Neural cell (in vitro differentiated cells): ENCODE measurements around the gene CD4. TPM values are rescaled to one million over a fixed set of nuclear protein-coding genes. Genes with fewer than 3 reads are reported as not detected.

ENCODE experiments used
- H2AFZ ChIP-seq: fragments of 200-600, 300-800 bp; sonication (generic), shearing (Covaris generic); 2 replicates; pipeline ENCODE4 v1.6.0; 2014; ENCODE audit warnings: low read depth, mild to moderate bottlenecking, antibody characterized with exemption, low read length, moderate library complexity
- H3F3A ChIP-seq: fragments of 200-600 bp; shearing (Covaris generic); 2 replicates; pipeline ENCODE4 v1.6.1; 2016; ENCODE audit warnings: mild to moderate bottlenecking, moderate library complexity, mixed read lengths, antibody characterized with exemption, low read length; ENCODE audit not compliant: insufficient read depth, poor library complexity, severe bottlenecking
- H3K27ac ChIP-seq: fragments of 200-600, 300-800 bp; sonication (generic), shearing (Covaris generic); 2 replicates; pipeline ENCODE4 v1.5.1; 2014; ENCODE audit warnings: mild to moderate bottlenecking, low read length, moderate library complexity
- H3K27me3 ChIP-seq: fragments of 300-800, 200-600 bp; sonication (generic), shearing (Covaris generic); 2 replicates; pipeline ENCODE4 v1.6.0; 2014; ENCODE audit warnings: mild to moderate bottlenecking, low read depth, low read length, moderate library complexity; ENCODE audit not compliant: insufficient read depth
- H3K36me3 ChIP-seq: fragments of 300-800, 200-600 bp; sonication (generic), shearing (Covaris generic); 2 replicates; pipeline ENCODE4 v1.5.1; 2014; ENCODE audit warnings: mild to moderate bottlenecking, antibody characterized with exemption, low read length, moderate library complexity; ENCODE audit not compliant: insufficient read depth
- H3K4me2 ChIP-seq: fragments of 300-800, 200-600 bp; sonication (generic), shearing (Covaris generic); 2 replicates; pipeline ENCODE4 v1.6.0; 2014; ENCODE audit warnings: mild to moderate bottlenecking, low read length
- H3K4me3 ChIP-seq: fragments of 300-800, 200-600 bp; sonication (generic), shearing (Covaris generic); 2 replicates; pipeline ENCODE4 v1.5.1; 2014; ENCODE audit warnings: mild to moderate bottlenecking, low read length, moderate library complexity
- H3K79me2 ChIP-seq: fragments of 200-600 bp; shearing (Covaris generic); replicated peaks from 2 replicates; pipeline ENCODE4 v1.6.0; 2014; ENCODE audit warnings: mild to moderate bottlenecking, low read length, moderate library complexity; ENCODE audit not compliant: insufficient read depth
- H3K9ac ChIP-seq: fragments of 300-800, 200-600 bp; sonication (generic), shearing (Covaris generic); 2 replicates; pipeline ENCODE4 v1.6.1; 2016; ENCODE audit warnings: mild to moderate bottlenecking, low read length, mixed read lengths
- H3K9me2 ChIP-seq: fragments of 200-600 bp; shearing (Covaris generic); 2 replicates; pipeline ENCODE4 v1.6.1; 2016; ENCODE audit warnings: mild to moderate bottlenecking, low read length, mixed read lengths; ENCODE audit not compliant: insufficient read depth
- H3K9me3 ChIP-seq: fragments of 200-600, 300-800 bp; sonication (generic), shearing (Covaris generic); 2 replicates; pipeline ENCODE4 v1.6.1; 2016; ENCODE audit warnings: mild to moderate bottlenecking, mixed run types, low read length, moderate library complexity, mixed read lengths
- H4K20me1 ChIP-seq: fragments of 200-600 bp; shearing (Covaris generic); 2 replicates; pipeline ENCODE4 v1.6.1; 2016; ENCODE audit warnings: mild to moderate bottlenecking, mixed run types; ENCODE audit not compliant: insufficient read depth
- EP300 ChIP-seq: fragments of 450-650 bp; conservative IDR thresholded peaks from 2 replicates; pipeline ENCODE4 v1.6.1; 2014; ENCODE audit warnings: antibody characterized with exemption, mild to moderate bottlenecking, moderate library complexity; ENCODE audit not compliant: poor library complexity, severe bottlenecking
- EZH2 ChIP-seq: fragments of 200-600, 300-800 bp; shearing (Covaris generic), sonication (generic); IDR thresholded peaks from 2 replicates; pipeline ENCODE4 v1.6.1; 2014; ENCODE audit warnings: antibody characterized with exemption, low read length, borderline replicate concordance, mild to moderate bottlenecking; ENCODE audit not compliant: insufficient read depth, poor library complexity, severe bottlenecking
- MXI1 ChIP-seq: fragments of 450-650 bp; conservative IDR thresholded peaks from 2 replicates; pipeline ENCODE4 v1.6.1; 2014; ENCODE audit warnings: antibody characterized with exemption, mild to moderate bottlenecking; ENCODE audit not compliant: poor library complexity, severe bottlenecking
- POLR2AphosphoS5 ChIP-seq: IDR thresholded peaks from 2 replicates; pipeline ENCODE4 v1.6.1; 2012
- RAD21 ChIP-seq: fragments of 450-650 bp; conservative IDR thresholded peaks from 2 replicates; pipeline ENCODE4 v1.6.1; 2014; ENCODE audit warnings: antibody characterized with exemption, mild to moderate bottlenecking, moderate library complexity
- REST ChIP-seq: IDR thresholded peaks from 2 replicates; pipeline ENCODE4 v1.6.1; 2012; ENCODE audit warnings: borderline replicate concordance
- SMC3 ChIP-seq: fragments of 450-650 bp; conservative IDR thresholded peaks from 2 replicates; pipeline ENCODE4 v1.6.1; 2014; ENCODE audit warnings: antibody characterized with exemption, mild to moderate bottlenecking, moderate library complexity; ENCODE audit not compliant: poor library complexity
- TAF1 ChIP-seq: IDR thresholded peaks from 2 replicates; pipeline ENCODE4 v1.6.1; 2012; ENCODE audit warnings: low read depth
- polyA plus RNA-seq: library from polyadenylated mRNA; depleted of rRNA; stranded (reverse); fragments of >200 nt; gene quantifications from 2 replicates; pipeline ENCODE4 v1.2.3, GENCODE V29; 2014
- TF ChIP-seq, protein P1 (sequence below): fragments of 450-650 bp; IDR thresholded peaks from 2 replicates; pipeline ENCODE4 v1.5.1; 2014; ENCODE audit warnings: antibody characterized with exemption, mild to moderate bottlenecking, moderate library complexity; ENCODE audit not compliant: poor library complexity, severe bottlenecking

The CD4 gene
- polyA plus RNA-seq, 1 donor from 2014 or later: not detected

DNA sequence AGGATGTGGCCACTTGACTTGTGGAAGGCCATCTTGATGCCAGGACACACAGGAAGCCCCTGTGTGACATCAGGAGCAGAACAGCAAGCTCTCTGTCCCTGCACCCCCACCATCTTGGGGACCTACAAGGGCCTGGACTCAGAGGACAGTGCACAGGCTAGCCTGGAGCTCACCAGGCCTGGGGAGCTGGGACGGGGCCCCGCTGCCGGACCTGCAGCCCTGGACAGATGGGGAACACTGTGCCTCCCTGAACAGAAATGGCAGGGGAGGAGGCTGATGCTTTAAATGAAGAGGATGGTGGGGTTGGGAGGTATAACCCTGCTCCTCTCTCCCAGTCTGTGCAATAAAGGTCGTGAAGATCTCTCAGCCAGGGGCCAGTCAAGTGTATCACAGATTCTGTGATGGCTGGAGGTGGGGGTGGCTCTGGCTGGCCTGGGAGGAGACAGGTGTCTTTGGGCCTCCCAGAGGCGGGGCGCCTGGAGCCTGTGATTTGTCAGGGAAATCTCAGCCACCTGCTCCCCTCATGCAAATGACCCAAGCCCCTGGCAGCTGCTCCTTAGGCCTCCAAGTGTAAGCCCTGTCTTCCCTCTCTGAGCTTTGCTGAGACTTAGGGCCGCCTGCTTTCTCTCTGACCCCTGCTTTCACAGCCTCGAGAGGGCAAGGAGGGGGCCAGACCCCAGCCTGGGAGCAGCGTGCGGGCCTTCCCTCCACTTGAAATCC is 50.3 kb downstream of the CD4 start:
- Histone ChIP-seq H3K27me3 (no peaks in the 10 kb centered on the region), H4K20me1 (no peaks in the 10 kb centered on the region), H3K4me3 (no peak overlapping the region), H3F3A (no peaks in the 10 kb centered on the region), H3K4me2 (no peak overlapping the region), H3K9me2 (no peaks in the 10 kb centered on the region), H3K79me2 (no peaks in the 10 kb centered on the region), H3K9ac (no peak overlapping the region), H3K27ac (no peak overlapping the region), H2AFZ (no peak overlapping the region), H3K9me3 (no peaks in the 10 kb centered on the region), H3K36me3 (no peaks in the 10 kb centered on the region)
- TF ChIP-seq EZH2: no peak

DNA sequence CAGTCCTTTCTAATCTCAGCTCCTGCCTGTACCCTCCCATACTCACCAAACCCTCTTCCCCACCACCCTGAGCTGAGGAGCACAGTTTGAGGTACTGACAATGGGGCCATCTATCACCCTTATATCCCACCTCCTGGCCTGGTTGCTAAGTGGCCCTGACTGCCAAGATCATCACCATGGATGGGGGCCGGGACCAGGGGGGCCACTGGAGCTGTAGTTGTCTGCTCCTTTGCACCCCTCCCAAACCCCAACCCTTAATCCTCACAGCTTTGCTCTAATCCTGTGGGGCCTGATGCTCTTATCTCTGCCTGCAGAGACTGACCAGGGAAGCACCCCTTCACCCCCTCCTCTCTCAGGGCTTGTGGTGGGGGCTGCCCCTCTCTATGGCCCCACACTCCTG is 51.0 kb downstream of the CD4 start:
- Histone ChIP-seq H3K4me2 (no peak overlapping the region), H2AFZ (no peak overlapping the region), H3K36me3 (no peaks in the 10 kb centered on the region), H3K4me3 (no peak overlapping the region), H3F3A (no peaks in the 10 kb centered on the region), H3K79me2 (no peaks in the 10 kb centered on the region), H3K27me3 (no peaks in the 10 kb centered on the region), H3K9me2 (no peaks in the 10 kb centered on the region), H3K9me3 (no peaks in the 10 kb centered on the region), H4K20me1 (no peaks in the 10 kb centered on the region), H3K9ac (no peak overlapping the region), H3K27ac (no peak overlapping the region)
- TF ChIP-seq MXI1 (no peak), RAD21 (no peak), SMC3 (no peak), EP300 (no peak), REST (no peak), POLR2AphosphoS5 (no peak), EZH2 (no peak), TAF1 (no peak)
- TF ChIP-seq, protein P1, sequence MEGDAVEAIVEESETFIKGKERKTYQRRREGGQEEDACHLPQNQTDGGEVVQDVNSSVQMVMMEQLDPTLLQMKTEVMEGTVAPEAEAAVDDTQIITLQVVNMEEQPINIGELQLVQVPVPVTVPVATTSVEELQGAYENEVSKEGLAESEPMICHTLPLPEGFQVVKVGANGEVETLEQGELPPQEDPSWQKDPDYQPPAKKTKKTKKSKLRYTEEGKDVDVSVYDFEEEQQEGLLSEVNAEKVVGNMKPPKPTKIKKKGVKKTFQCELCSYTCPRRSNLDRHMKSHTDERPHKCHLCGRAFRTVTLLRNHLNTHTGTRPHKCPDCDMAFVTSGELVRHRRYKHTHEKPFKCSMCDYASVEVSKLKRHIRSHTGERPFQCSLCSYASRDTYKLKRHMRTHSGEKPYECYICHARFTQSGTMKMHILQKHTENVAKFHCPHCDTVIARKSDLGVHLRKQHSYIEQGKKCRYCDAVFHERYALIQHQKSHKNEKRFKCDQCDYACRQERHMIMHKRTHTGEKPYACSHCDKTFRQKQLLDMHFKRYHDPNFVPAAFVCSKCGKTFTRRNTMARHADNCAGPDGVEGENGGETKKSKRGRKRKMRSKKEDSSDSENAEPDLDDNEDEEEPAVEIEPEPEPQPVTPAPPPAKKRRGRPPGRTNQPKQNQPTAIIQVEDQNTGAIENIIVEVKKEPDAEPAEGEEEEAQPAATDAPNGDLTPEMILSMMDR: no peak
